ENCODE data around the gene TACC3. TPM values are rescaled to one million over a fixed set of nuclear protein-coding genes. Genes with fewer than 3 reads are reported as not detected.

Gene TACC3
- total and polyA plus RNA-seq, 9 donors, result 2.1 to 10.4 (median 6.0) TPM

GRCh38 chr4:1728061-1728980 lies 7.0 kb downstream of the TACC3 start:
- H3K27me3 ChIP-seq, result no peaks in the 10 kb centered on the region
- H3K4me3 ChIP-seq, result no peak overlapping the region
- no peak for DNase-seq
- TF ChIP-seq POLR2A (IDR thresholded peaks at IDR 0.05) (no peak), EP300 (IDR thresholded peaks at IDR 0.05) (no peak)
- TF ChIP-seq, protein P1, sequence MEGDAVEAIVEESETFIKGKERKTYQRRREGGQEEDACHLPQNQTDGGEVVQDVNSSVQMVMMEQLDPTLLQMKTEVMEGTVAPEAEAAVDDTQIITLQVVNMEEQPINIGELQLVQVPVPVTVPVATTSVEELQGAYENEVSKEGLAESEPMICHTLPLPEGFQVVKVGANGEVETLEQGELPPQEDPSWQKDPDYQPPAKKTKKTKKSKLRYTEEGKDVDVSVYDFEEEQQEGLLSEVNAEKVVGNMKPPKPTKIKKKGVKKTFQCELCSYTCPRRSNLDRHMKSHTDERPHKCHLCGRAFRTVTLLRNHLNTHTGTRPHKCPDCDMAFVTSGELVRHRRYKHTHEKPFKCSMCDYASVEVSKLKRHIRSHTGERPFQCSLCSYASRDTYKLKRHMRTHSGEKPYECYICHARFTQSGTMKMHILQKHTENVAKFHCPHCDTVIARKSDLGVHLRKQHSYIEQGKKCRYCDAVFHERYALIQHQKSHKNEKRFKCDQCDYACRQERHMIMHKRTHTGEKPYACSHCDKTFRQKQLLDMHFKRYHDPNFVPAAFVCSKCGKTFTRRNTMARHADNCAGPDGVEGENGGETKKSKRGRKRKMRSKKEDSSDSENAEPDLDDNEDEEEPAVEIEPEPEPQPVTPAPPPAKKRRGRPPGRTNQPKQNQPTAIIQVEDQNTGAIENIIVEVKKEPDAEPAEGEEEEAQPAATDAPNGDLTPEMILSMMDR (IDR thresholded peaks at IDR 0.05), result no peak
- H3K27ac ChIP-seq, result no peak overlapping the region
- intact Hi-C loops (cut with DNase I), result loop anchor here in 3 of 4 donors (5.0 kb wide), 2 partner anchors 36 to 371 kb away; no protein-coding TSS in a partner anchor
- WGBS, 3 donors, result 88 to 91% (median 89%) methylated on average over 31 of the region's 31 CpGs
- H3K4me1 ChIP-seq (ENCODE audit: insufficient read depth), result no peaks in the 10 kb centered on the region
- no peaks in the 10 kb centered on the region for H3K36me3 ChIP-seq
- H3K9me3 ChIP-seq, result no peaks in the 10 kb centered on the region

DNA sequence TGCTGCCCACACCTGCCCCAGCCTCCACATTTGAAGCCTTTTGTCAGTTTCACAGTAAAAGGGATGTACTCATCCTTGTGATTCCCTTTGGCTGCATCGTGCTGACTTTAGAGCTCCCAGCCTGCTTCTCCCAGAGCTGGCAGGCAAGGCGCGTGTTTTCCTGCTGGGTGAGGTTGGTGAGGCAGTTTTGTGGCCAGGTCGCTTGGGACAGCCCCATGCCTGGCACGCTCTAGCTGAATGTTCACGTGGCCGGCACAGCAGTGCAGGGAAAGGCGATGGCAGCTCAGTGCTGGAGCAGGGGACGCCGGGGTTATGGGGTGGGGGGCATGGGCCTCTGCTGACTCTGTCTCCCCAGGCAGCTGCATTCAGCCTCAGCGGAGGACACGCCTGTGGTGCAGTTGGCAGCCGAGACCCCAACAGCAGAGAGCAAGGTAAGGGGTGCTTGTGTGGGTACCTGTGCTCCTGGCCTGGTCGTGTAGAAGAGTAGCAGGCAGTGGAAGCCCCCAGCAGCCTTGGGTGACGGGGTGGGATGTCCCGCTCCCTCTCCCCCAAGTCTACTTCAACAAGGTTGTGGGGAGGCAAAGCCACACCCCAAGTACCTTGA lies 9.3 kb downstream of the TACC3 start:
- WGBS, 3 donors, result 93 to 98% (median 98%) methylated on average over 14 to 16 of the region's 16 CpGs
- H3K9me3 ChIP-seq, result no peaks in the 10 kb centered on the region
- no peaks in the 10 kb centered on the region for H3K36me3 ChIP-seq

DNA sequence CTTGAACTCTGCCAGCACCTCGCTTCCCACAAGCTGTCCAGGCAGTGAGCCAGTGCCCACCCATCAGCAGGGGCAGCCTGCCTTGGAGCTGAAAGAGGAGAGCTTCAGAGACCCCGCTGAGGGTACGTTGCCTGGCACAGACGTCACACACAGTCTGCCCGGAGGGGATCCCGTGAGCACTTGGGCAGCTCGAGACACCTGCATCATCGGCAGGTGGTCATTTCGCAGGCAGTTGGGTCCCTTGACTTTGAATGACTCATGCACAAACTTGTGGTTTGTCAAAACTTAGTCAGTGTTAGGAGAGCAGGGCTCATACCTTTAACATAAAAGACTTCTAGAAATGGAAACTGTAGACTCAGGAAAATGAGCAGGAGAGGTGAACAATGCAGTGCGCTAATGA lies 9.9 kb downstream of the TACC3 start:
- Histone ChIP-seq H3K4me3 (no peak overlapping the region), H3K4me1 (ENCODE audit: insufficient read depth) (no peaks in the 10 kb centered on the region), H3K36me3 (no peaks in the 10 kb centered on the region), H3K27ac (no peak overlapping the region), H3K27me3 (no peaks in the 10 kb centered on the region), H3K9me3 (no peaks in the 10 kb centered on the region)
- WGBS, 3 donors, result 89 to 98% (median 96%) methylated on average over 10 of the region's 10 CpGs
- TF ChIP-seq, protein P1 (IDR thresholded peaks at IDR 0.05), result no peak
- TF ChIP-seq EP300 (IDR thresholded peaks at IDR 0.05), result no peak
- DNase-seq, result no peak
- intact Hi-C loops (cut with DNase I), result no loop called here

More for the DNA sequence above, 9.3 kb downstream of the TACC3 start:
- Histone ChIP-seq H3K4me1 (ENCODE audit: insufficient read depth) (no peaks in the 10 kb centered on the region), H3K27me3 (no peaks in the 10 kb centered on the region), H3K27ac (no peak overlapping the region), H3K4me3 (no peak overlapping the region)
- no peak for DNase-seq
- TF ChIP-seq EP300 (IDR thresholded peaks at IDR 0.05) (no peak), POLR2A (IDR thresholded peaks at IDR 0.05) (no peak)
- TF ChIP-seq, protein P1 (IDR thresholded peaks at IDR 0.05), result no peak
- intact Hi-C loops (cut with DNase I), result no loop called here

DNA sequence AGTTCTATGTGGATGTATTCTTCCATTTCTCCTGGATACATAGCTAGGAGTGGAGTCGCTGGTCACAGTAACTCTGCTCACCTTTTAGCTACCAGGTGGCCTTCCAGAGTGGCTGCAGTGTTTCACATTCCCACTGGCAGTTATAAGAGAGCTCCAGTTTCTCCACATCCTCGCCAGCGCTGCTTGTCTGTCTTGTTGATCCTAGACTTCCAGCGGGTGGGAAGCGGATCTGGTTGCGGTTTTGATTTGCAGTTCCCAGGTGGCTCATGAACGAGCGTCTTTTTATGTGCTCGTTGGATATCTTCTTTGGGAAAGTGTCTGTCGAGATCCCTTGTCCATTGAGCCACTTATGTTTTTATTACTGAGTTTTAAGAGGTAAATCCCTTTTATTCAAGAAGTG lies 11.6 kb downstream of the TACC3 start:
- H3K4me1 ChIP-seq (ENCODE audit: insufficient read depth), result no peaks in the 10 kb centered on the region
- H3K27ac ChIP-seq, result no peak overlapping the region
- no peaks in the 10 kb centered on the region for H3K9me3 ChIP-seq
- H3K36me3 ChIP-seq, result no peaks in the 10 kb centered on the region
- no peak overlapping the region for H3K4me3 ChIP-seq
- 92 to 93% (median 93%) methylated on average over 10 of the region's 10 CpGs for WGBS, 3 donors
- intact Hi-C loops (cut with DNase I), result no loop called here
- TF ChIP-seq, protein P1 (IDR thresholded peaks at IDR 0.05), result no peak
- TF ChIP-seq POLR2A (IDR thresholded peaks at IDR 0.05) (no peak), EP300 (IDR thresholded peaks at IDR 0.05) (no peak)
- no peak for DNase-seq
- no peaks in the 10 kb centered on the region for H3K27me3 ChIP-seq
